ENCODE data around the gene PLEKHM1. TPM values are rescaled to one million over a fixed set of nuclear protein-coding genes. Genes with fewer than 3 reads are reported as not detected.

PLEKHM1 gene
- total RNA-seq, 1 donor = 25.0 TPM

DNA sequence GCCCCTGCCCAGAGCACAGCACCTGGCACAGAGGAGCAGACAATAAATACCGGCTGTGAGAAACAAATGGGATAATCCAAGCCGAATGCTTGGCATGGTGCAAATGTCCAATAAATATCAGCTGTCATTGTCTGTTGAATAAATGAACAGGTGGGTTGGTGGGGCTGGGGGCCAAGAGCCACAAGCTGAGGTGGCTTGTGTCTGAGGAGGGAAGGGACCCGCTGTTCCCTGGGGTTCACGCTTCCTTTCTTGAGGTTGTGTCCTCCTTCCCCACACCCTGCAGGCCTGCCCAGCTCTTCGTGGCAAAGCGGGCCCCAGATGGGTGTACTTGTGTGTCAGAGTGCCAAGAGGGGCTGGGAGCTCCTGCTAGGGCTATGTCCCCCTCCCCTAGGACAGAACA is 96.4 kb downstream of the PLEKHM1 start:
- no peak overlapping the region for H3K4me3 ChIP-seq (ENCODE audit: low read depth, low read length)
- DNase-seq (ENCODE audit: low read depth) = no peak
- no peak for TF ChIP-seq CTCF (IDR thresholded peaks at IDR 0.05; ENCODE audit: insufficient read depth, low read depth, low read length)

- no peak overlapping the region for H3K4me3 ChIP-seq (ENCODE audit: low read depth, low read length)
- no peak for DNase-seq (ENCODE audit: low read depth)
- TF ChIP-seq CTCF (IDR thresholded peaks at IDR 0.05; ENCODE audit: insufficient read depth, low read depth, low read length) = no peak
These were observed 97.1 kb downstream of the PLEKHM1 start for GRCh38 chr17:45393411-45393810.

DNA sequence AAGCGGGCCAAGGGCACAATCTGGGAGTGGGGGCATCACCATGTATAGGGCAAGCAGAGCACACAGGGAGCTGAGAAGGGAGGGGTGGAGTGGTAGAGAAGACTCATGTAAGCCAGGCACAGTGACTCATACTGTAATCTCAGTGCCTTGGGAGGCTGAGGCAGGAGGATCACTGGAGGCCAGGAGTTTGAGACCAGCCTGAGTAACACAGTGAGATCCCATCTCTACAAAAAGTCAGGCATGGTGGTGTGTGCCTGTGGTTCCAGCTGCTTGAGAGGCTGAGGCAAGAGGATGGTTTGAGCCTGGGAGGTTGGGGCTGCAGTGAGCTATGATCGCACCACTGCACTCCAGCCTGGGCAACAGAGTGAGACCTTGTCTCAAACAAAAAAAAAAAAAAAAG is 98.6 kb downstream of the PLEKHM1 start:
- H3K4me3 ChIP-seq (ENCODE audit: low read depth, low read length) = no peak overlapping the region
- DNase-seq (ENCODE audit: low read depth) = no peak
- TF ChIP-seq CTCF (IDR thresholded peaks at IDR 0.05; ENCODE audit: insufficient read depth, low read depth, low read length) = no peak

GRCh38 chr17:45391291-45391690 is 99.2 kb downstream of the PLEKHM1 start:
- DNase-seq (ENCODE audit: low read depth) = no peak
- TF ChIP-seq CTCF (IDR thresholded peaks at IDR 0.05; ENCODE audit: insufficient read depth, low read depth, low read length) = no peak
- no peak overlapping the region for H3K4me3 ChIP-seq (ENCODE audit: low read depth, low read length)

DNA sequence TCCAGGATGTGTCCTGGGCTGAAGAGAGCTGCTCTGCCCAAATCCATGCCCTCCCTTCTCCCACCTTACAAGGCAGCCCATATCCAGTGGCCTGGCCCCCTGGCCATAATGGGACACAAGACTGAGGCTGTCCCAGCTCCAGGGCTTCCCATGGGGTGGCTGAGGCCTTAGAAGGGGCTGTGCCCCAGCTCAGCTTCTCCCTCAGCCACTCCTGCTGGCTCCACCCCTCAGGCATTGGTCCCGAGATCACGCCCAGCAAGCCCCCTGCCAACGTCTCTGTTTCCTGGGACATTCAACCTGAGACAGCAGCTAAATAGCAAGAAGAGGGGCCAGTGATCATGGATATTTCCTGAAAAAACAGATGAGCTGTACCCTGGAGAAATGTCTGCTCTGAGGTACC is 101.2 kb downstream of the PLEKHM1 start:
- no peak overlapping the region for H3K4me3 ChIP-seq (ENCODE audit: low read depth, low read length)
- no peak for DNase-seq (ENCODE audit: low read depth)
- no peak for TF ChIP-seq CTCF (IDR thresholded peaks at IDR 0.05; ENCODE audit: insufficient read depth, low read depth, low read length)

DNA sequence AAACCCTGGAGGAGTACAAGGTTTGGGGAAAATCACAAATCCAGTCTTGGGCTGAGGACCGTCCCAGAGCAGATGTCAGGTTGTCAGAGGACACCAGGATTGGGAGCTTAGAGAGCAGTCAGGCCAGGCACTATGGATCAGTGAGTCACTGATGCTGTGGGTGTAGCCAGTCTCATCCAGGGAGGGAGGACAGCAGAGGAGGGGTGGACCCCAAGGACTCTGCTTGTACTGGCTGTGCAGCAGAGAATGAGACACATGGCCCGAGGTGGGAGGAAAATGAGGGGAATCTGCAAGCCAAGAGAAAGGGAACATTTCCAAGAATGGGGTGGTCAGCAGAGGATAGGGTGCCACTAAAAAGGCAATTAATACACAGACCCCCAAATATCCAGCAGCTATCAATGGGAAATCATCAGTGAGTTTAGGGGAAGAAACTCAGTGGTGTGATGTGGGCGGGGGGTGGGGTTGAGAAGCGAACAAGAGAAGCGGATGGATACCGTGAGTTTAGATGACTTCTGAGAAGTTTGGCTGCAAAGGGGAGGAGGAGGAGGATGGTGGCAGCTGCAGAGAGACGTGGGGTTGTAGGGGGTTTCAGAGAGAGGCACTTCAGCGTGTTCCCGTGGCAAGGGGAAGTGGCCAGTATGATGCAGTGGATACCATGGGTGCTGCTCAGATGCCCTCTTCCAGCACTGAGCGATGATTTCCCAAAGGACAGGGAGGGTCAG is 101.8 kb downstream of the PLEKHM1 start:
- H3K4me3 ChIP-seq (ENCODE audit: low read depth, low read length) = no peak overlapping the region
- peak; percentile 7 for DNase-seq (ENCODE audit: low read depth)
- no peak for TF ChIP-seq CTCF (IDR thresholded peaks at IDR 0.05; ENCODE audit: insufficient read depth, low read depth, low read length)

GRCh38 chr17:45387739-45388138 is 102.8 kb downstream of the PLEKHM1 start:
- no peak overlapping the region for H3K4me3 ChIP-seq (ENCODE audit: low read depth, low read length)
- DNase-seq (ENCODE audit: low read depth) = no peak
- no peak for TF ChIP-seq CTCF (IDR thresholded peaks at IDR 0.05; ENCODE audit: insufficient read depth, low read depth, low read length)
